ENCODE data around the gene RHOJ.

Gene RHOJ

GRCh38 chr14:63322897-63323573 lies 118.8 kb downstream of the RHOJ start:
- Histone ChIP-seq H3K27me3 (ENCODE audit: control insufficient read depth, insufficient read depth, low read length) (no peaks in the 10 kb centered on the region), H3K36me3 (ENCODE audit: control insufficient read depth, insufficient read depth, low read length) (no peaks in the 10 kb centered on the region), H3K9me3 (ENCODE audit: control insufficient read depth, insufficient read depth, low read length) (no peaks in the 10 kb centered on the region), H3K4me3 (ENCODE audit: low read length) (no peak overlapping the region), H3K4me1 (ENCODE audit: control insufficient read depth, insufficient read depth, low read length) (no peaks in the 10 kb centered on the region), H3K27ac (ENCODE audit: low read length) (no peak overlapping the region)
- DNase-seq (ENCODE audit: low read depth, low spot score): no peak
- no CpG with 5 or more reads among the region's 9 CpGs for WGBS (ENCODE audit: insufficient coverage, insufficient read length)

GRCh38 chr14:63326840-63327239 lies 122.6 kb downstream of the RHOJ start:
- no peaks in the 10 kb centered on the region for H3K4me1 ChIP-seq (ENCODE audit: control insufficient read depth, insufficient read depth, low read length)
- no peaks in the 10 kb centered on the region for H3K36me3 ChIP-seq (ENCODE audit: control insufficient read depth, insufficient read depth, low read length)
- H3K4me3 ChIP-seq (ENCODE audit: low read length): no peak overlapping the region
- DNase-seq (ENCODE audit: low read depth, low spot score): no peak
- no peak overlapping the region for H3K27ac ChIP-seq (ENCODE audit: low read length)
- H3K27me3 ChIP-seq (ENCODE audit: control insufficient read depth, insufficient read depth, low read length): no peaks in the 10 kb centered on the region
- 100% methylated on average over 1 of the region's 5 CpGs for WGBS (ENCODE audit: insufficient coverage, insufficient read length)
- no peaks in the 10 kb centered on the region for H3K9me3 ChIP-seq (ENCODE audit: control insufficient read depth, insufficient read depth, low read length)

GRCh38 chr14:63328787-63329737 lies 124.8 kb downstream of the RHOJ start:
- no peaks in the 10 kb centered on the region for H3K27me3 ChIP-seq (ENCODE audit: control insufficient read depth, insufficient read depth, low read length)
- WGBS (ENCODE audit: insufficient coverage, insufficient read length): no CpG with 5 or more reads among the region's 6 CpGs
- H3K4me3 ChIP-seq (ENCODE audit: low read length): no peak overlapping the region
- no peaks in the 10 kb centered on the region for H3K9me3 ChIP-seq (ENCODE audit: control insufficient read depth, insufficient read depth, low read length)
- H3K36me3 ChIP-seq (ENCODE audit: control insufficient read depth, insufficient read depth, low read length): no peaks in the 10 kb centered on the region
- DNase-seq (ENCODE audit: low read depth, low spot score): no peak
- H3K4me1 ChIP-seq (ENCODE audit: control insufficient read depth, insufficient read depth, low read length): no peaks in the 10 kb centered on the region
- H3K27ac ChIP-seq (ENCODE audit: low read length): no peak overlapping the region

- DNase-seq (ENCODE audit: low read depth, low spot score): no peak
- Histone ChIP-seq H3K4me1 (ENCODE audit: control insufficient read depth, insufficient read depth, low read length) (no peaks in the 10 kb centered on the region), H3K4me3 (ENCODE audit: low read length) (no peak overlapping the region), H3K9me3 (ENCODE audit: control insufficient read depth, insufficient read depth, low read length) (no peaks in the 10 kb centered on the region), H3K27me3 (ENCODE audit: control insufficient read depth, insufficient read depth, low read length) (no peaks in the 10 kb centered on the region), H3K36me3 (ENCODE audit: control insufficient read depth, insufficient read depth, low read length) (no peaks in the 10 kb centered on the region), H3K27ac (ENCODE audit: low read length) (no peak overlapping the region)
- WGBS (ENCODE audit: insufficient coverage, insufficient read length): no CpG with 5 or more reads among the region's 7 CpGs
Observed at GRCh38 chr14:63342371-63342770, 138.1 kb downstream of the RHOJ start.
